GM19099 (cell line): ENCODE data around the gene S1PR3.

Source experiments
- POLR2A ChIP-seq: IDR thresholded peaks from 3 replicates; pipeline ENCODE4 v1.6.1; 2011; ENCODE audit warnings: low read depth; ENCODE audit not compliant: insufficient read length; ENCODE audit errors: extremely low read depth

S1PR3 gene

DNA sequence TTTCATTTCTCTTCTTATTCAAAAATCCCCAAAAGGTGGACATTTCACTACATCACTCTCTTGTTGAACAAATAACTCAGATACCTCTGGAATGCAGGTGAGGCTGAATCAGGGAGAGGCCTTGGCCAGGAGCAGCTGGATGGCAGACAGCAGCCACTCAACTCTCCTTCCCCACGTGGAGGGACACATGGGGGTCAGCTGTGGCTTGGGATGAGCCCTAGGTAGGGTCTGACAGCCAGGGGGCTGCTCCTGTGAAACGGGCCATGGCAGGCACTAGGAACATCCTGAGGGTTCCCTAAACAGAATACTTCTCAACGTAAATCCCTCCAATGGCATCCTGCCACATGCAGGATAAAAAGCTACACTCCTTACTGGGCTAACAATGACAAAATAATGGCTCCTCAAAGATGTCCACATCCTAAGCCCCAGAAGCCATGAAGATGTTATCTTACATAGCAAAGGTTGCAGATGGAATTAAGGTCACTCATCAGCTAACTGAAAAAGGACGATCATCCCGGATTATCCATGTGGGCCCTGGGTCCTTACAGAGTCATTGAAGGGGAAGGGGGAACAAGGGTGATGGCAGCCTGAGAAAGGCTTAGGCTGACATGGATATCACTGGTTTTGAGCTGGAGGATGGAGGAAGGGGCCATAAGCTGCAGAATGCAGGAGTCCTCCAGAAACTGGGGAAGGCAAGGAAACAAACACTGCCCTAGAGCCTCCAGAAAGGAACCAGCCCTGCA lies 31.4 kb upstream of the S1PR3 start:
- no peak for TF ChIP-seq POLR2A

DNA sequence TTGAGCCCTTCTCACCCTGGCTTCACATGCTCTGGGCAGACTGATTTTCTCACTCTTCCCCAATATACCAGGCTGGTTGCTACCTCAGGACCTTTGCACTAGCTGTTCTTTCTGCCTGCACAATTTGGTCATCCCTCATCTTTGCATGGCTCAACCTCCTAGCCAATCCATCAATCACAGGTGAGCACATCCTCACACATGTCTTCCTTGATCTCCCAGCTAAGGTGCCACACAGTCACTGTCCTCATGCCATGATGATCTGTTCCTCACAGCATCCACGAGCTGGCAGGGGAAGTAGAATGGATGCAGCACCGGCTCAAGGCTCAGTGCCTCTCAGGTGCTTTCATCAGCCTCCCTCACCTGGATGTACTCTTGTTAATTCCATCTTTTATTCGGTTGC lies 30.6 kb upstream of the S1PR3 start:
- TF ChIP-seq POLR2A = no peak

DNA sequence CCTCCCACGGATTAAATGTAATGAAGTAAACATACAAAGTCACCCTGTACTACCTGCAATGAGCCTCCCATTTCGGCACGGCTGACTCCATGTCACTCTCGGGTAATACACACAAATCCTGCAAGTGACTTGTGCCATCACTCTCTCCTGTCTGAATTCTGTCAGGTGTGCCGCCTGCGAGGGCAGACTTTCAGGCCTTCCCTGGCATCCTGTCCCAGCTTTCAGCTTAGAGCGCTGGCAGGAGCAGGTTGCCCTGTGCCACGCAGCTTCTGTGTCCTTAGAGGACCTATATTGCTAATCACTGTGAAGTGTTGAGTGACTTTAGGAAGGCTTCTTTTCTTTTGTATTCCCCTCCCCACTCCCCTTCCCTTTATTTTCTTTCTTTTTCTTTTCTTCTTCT lies 25.8 kb upstream of the S1PR3 start:
- no peak for TF ChIP-seq POLR2A

DNA sequence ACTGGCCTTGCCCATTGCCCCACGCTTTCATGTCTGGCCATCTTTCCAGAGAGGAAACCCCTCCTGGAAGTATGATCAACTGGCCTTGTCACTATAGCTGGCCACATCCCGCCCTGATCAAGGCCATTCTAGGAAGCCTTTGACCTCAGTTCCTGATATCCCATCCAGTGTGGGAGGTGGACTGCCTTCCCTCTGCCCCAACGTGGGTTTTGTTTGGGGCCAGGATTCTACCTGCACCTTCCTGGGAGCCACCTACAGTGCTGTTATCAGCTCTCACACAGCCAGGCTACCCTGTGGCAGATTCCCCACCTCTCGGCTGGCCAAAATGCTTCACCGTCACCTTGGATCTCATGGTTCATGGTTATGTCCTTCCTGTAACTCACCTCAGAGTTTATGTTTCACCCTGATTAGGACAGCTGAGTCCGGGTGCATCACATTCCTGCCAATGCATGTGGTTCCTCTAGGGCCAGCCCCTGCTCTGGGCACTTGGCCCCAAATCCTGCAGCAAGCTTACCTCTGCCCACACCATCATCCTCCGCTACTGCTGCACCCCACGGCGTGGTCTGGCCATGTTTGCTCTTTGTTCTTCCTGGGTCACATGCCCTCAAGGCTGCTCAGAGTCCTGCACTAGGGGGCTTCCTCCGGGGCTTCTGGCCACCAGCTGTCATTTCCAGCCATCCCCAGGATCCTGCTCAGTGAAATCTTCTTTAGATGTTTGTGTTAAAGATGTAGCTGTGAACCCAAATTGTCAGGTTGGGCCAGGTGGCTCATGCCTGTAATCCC lies 24.2 kb upstream of the S1PR3 start:
- no peak for TF ChIP-seq POLR2A

DNA sequence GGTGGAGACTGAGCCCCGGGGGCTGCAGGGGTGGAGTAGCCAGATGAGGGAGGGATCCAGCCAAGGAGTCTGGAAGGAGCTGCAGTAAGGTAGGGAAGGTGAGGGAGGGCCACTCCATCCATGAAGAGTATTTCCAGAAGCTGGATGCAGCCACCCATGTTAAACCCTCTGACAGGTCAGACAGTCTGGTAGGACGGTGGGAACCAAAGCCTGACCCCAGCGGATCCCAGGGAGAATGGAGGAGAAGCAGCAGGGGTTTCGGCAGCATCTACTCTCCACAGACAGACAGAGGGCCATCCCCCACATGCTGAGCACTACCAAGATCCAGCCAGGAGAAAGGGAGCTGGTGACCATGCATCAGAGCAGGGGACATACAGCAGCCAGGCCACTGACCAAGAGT lies 22.5 kb upstream of the S1PR3 start:
- TF ChIP-seq POLR2A = no peak

DNA sequence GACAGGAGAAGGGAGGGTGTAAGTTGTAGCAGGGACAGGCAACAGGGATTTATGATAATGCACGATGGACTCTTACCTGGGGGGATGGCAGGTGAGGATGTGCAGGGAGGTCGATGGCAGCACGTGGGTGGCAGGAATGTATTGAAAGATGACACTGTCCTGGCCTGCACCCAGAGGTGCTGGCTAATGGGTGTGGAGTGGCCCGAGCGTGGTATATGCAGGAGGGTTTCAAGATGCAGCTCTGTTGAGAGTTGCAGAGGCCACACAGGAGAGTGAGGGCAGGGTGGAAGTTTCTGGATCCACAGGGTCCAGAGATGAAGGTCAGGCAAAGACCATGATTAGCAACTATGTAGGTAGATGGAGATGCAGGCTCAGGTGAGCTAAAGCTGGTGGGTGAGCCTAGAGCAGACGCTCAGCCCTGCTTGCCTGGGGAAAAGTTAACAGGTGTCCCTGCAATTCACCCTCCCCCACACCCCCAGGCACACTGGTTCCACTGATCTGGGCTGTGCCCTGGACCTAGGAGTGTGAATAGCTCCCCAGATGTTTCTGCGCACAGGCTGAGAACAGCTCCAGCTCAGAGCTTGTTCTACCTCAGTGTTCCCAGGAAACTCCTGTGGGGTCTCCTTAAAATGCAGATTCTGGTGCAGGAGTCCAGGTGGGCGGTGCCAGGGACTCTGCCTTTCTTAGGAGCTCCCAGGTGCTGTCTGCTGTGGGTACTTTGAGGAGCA lies 21.5 kb upstream of the S1PR3 start:
- TF ChIP-seq POLR2A = no peak

DNA sequence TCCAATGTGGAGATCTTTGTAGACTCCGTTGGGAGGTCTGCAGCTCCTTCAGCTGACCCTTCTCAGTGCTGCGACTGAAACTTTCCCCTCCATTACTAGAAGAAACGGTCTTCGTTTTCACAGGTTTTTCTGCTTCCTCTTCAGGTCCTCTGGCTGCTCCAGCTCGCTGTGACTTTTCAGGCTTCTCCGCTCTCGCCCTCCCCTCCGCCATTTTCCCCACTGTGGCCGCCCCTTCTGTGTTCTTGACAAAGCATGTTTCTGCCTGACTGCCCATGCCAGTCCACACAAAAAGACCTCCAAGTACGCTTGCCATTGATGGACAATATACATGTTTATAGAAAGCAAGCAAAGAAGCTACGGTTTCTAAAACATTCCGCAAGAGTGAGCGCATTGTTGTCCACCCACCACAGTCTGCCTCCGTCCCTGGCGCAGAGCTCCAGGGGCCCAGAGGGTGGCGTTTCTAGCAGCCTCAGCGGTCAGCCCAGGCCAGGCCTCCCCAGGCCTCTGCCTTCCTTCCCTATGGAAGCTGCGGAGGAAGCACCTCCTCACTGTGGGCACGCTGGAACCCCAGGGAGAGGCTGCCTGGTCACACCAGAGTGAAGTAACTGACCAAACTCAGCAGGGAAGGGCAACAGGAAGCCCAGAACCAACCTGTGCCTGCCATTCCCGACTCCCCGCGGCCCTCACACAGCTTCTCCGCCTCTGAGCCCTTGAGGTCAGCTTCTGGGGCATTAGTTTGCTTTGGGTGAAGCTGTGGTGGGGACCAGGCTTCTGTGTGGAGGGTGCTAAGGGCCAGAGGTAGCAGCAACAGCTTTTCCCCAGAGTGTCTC lies 19.9 kb upstream of the S1PR3 start:
- TF ChIP-seq POLR2A = no peak

DNA sequence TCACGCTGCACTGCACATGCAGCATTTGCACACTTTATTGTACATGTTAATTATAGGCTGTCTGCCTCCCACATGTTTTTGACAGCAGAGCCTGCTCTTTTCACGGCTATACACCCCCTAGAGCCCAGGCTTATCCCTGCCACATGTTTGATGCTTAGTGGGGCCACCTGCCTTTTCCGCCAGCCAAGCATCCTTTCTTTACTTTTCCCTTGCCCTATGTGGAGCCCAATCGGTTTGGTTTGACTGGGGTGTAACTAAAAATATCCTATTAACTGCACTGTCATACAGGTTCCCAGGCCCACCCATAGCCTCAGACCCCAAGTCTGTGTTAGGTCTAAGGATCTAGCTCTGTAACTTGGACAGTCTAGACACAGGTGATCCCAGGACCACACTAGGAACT lies 18.9 kb upstream of the S1PR3 start:
- TF ChIP-seq POLR2A = no peak

DNA sequence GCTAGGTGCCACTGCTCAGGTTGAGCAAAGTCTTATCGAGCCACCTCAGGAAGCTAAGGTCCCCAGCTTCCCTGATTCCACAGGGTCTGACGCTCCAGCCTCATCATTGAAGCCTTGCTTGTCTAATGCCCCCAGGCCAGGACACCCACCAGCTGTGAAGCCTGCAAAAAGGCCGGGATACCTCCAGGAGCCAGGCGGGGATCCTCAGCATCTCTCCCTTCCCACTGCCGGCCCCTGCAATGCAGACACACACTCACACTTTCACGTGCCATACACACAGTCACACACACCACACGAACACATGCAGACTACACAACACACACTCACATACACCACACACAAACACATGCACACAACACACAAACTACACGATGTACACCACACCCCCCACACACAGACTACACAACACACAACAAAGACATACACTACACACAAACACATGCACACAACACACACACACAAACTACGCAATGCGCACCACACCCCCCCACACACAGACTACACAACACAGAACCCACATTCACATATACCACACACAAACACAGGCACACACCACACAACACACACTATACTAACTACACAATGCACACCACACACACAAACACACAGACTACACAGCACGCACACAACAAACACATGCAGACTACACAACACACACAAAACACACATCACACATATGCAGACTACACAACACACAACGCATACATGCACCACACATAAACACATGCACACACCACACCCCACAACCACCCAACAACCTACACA lies 17.8 kb upstream of the S1PR3 start:
- no peak for TF ChIP-seq POLR2A

DNA sequence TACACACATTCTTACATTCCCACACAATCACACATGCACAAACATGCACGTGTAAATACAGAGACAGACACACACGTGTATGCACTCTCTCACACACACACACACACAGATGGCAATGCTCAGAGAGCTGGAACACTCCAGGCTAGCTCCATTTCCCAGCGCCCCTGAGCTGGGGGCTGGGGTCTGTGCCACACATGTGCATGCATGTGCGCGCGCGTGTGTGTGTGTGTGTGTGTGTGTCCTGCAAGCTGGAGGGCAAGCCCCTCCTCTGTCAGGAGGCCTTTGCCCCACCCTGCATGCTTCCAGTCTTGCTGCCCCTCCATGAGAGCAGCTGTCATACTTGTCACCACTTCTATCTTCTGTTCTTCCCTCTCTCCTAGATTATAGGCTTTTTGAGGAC lies 16.6 kb upstream of the S1PR3 start:
- TF ChIP-seq POLR2A = no peak

DNA sequence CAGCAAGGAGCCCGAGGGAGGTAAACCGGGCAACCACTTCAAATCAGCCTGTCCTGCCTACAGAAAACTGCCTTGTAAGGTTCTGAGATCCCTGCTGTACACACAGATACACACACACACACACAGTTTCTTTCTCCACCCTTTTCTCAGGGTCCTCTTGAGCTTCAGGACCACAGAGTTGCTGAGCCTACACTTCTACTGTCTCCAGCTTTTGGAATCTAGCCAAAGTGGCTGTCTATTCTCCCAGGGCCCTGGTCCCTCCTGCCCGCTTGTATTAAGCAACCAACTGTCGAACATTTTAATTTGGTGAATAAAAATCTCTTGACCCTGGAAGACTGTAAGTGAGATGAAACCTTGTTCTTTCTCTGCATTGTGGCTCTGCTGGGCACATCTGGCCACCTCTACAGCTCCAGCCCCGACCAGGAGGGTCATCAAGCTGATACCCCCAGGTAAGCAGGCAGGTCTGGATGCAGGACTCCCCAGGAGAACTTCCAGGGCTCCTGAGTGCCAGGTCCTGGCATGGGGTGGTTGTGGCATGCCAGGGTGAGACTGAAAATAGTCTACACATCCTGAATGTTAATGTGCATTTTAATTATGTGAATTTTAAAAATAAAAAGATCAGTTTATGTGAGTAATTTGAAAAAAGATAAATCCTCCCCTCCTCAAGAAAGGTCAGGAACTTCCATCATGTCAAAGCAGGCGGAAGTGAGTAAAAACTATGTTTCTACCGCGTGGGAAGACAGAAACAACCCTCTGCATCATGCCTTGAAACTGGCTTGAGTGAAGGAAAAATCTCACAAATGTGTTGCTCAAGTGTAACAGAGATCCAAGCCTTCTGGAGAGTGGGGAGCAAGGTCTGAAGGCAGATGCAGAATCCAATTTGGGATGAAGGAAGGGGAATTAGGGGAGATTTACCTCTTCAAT lies 15.0 kb upstream of the S1PR3 start:
- no peak for TF ChIP-seq POLR2A

DNA sequence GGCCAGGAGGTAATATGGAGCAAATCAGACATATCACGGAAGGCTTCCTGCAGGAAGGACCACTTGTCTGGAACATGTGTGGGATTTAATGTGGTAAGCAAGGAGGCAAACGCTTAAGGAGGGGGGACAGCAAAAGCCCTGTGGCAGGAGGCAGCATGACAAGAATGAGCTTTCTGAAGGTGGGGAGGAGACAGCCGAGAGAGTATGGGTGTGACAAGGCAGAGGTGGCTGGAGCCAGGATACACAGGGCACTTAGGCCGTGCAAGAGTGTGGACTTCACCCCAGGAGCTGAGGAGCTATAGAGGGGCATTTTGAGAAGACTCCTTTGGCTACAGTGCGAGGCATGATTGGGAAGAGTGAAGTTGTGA lies 14.4 kb upstream of the S1PR3 start:
- TF ChIP-seq POLR2A = no peak

DNA sequence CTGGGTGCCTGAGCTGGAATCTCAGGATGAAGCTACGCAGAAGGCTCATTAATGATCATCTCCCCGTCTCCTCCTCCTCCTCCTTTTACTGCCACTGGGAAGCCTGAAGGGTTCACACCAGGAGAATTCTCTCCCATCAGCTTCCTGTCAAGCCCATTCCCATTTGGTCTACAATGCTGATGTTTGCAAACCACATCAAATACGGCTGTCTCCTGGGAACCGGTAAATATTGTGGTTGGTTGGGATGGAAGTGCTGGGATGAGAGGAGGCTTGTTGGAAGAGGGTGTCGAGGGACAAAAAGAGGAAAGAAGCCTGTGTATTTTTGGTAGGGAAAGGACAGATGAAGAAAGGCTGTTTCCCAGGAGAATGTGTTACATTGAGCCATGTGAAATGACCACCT lies 13.2 kb upstream of the S1PR3 start:
- no peak for TF ChIP-seq POLR2A
